ENCODE data around the gene BTK.

BTK gene

DNA sequence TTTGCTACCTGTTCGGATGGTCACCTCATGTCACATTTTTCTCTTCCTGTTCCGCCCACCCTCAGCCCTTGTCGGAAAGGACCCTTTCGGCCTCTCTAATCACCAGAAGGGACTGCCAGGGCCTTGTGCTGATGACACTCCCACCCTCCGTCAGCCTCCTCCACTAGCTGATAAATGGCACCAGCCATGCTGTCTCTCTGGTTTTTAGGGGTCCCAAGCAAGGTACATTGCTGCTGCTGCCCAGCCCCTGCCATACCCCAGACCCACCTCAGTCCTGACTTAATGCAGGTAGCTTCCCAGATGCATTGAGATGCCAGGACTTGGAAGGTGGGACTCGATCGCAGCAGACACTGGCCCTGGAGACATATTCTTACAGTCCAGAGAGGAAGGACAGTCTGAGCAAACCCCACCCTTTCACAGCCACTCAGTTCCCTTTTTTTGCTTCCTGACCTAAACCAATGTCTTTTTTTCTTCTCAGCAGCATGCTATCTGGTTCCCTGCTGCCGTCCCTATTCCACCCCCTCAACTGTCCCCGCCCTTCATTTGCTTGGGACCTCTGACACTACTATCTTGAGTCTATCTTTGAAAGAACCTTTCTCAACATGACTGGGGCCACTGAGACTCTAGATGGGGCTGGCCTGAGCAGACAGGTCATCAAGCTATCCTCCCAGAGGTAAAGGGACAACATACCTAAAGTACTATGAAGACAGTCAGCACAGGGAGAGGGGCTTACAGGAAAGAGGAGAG, at the start of gene BTK:
Gene BTK, minus strand, starts transcription at position 397 of the 747 bp plus-strand sequence. CDS start 10,907 bp downstream, outside the sequence.
- no peak for DNase-seq

- DNase-seq, result no peak
Observed at GRCh38 chrX:101430457-101431078, 44.6 kb upstream of the BTK start.

DNA sequence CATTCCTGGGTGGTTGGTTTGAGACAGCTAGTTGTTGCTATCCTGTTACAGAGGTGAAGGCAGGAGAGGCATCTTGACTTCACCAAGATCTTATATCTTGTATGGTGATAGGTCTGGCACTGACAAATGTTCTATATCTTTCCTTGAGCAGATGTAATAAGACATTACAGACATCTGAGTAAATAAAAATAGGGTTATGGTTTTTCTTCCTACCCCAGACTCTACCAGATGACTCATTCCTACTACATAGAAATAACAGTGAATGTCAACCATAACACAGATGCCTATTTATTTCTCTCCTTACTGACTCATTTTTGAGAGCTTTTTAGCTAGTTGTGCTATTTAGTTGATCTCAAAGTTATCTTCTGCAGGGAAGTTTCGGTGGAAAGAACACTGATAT, 43.9 kb upstream of the BTK start:
- DNase-seq, result no peak

DNA sequence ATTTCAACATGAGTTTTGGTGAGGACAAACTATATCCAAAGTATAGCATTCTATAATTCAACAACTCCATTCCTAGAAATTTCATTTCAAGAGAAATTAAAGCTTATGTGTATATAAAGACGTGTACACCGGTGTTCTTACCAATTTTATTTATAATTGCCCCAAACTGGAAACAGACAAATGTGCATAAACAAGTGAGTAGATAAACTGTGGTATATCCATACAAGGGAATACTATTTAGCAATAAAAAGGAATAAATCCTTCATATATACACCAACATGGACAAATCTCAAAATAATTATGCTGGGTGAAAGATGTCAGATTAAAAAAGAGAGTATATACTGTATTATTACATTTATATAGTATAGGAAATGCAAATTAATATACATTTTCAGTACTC, 42.0 kb upstream of the BTK start:
- DNase-seq, result no peak

DNA sequence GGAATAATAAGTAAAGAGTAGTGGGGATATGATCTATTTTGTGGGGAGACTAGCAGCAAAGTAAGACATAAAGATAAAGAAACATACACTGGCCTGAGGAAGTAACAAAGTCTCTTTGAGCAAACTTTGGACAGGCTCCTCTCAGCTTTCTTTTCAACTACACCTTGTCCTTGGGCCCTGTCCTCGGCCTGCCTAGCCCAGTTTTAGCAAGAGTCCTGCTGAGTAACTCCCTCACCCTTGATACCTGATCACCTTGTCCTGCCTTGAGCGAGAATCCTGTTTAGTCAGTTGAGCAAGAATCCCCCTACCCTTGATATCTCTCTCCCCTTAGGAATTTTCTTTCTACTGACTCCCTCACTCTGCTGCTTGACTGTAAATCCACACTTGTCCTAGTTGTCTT, 33.5 kb upstream of the BTK start:
- no peak for DNase-seq

DNA sequence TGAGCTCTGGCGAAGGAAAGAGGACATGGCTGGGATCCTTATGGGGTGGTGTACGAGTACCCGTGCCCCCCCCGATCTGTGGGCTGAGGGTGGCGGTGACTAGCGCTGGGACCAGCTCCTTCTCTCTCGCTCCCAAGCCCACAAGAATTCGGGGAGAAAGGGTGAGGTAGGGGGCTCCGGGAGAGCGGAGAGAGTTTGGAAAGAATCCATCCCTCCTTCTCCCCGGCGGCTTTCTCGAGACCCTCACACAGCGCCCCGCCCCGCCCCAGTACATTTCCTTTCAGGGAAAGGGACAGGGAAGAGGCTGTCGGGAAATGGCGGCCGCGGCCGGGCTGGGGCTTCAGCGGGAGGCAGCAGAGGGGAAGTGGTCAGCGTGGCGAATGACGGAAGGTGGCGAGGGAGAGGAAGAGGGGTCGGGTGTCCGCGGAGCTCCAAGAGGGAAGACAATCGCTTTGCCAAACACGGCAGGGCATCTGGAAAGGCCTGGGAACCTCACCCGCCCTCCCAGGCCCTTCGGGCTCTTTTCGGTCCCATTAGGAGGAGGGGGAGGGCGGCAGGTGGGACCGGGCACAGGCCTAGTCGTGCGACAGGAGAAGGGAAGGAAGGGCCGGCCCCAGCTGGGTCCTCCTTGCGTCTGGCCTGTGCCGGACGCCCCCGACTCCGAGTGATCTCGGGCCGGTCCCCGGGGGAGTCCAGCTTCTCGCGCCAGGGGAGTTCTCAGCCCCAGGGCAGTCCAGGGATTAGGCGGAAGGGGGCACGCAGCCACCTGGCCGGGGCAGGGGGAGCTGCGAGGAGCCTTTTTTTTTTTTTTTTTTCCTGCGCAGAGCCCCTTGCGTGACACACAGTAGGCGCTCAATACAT, 32.2 kb upstream of the BTK start:
- peak; percentile 85 for DNase-seq

GRCh38 chrX:101417190-101417589, 31.2 kb upstream of the BTK start:
- DNase-seq, result peak; percentile 1

DNA sequence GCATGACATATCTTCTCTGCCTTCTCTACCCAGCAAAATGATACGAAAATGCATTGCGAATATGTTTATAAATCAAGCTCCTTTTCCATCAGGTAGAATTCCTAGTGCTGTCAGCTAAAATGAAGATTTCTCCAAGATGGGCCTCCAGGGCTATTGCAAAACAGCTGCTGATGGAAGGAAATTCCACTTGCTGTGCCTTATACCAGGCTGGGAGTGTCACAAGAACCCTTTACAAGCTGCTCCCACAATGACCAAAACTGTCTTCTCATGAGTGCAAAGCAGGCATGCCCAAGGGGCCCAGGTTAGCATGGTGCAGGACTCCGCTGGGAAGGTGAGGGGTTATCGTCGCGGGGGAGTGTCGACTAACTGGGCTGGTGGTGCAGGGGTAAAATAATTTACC, 30.7 kb upstream of the BTK start:
- no peak for DNase-seq

GRCh38 chrX:101415180-101416145, 29.5 kb upstream of the BTK start:
- DNase-seq, result peak; percentile 89

DNA sequence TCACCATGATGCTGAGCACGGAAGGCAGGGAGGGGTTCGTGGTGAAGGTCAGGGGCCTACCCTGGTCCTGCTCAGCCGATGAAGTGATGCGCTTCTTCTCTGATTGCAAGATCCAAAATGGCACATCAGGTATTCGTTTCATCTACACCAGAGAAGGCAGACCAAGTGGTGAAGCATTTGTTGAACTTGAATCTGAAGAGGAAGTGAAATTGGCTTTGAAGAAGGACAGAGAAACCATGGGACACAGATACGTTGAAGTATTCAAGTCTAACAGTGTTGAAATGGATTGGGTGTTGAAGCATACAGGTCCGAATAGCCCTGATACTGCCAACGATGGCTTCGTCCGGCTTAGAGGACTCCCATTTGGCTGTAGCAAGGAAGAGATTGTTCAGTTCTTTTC, 26.0 kb upstream of the BTK start:
- DNase-seq, result no peak

- peak; percentile 1 for DNase-seq
Observed at GRCh38 chrX:101410461-101410860, 24.5 kb upstream of the BTK start.

DNA sequence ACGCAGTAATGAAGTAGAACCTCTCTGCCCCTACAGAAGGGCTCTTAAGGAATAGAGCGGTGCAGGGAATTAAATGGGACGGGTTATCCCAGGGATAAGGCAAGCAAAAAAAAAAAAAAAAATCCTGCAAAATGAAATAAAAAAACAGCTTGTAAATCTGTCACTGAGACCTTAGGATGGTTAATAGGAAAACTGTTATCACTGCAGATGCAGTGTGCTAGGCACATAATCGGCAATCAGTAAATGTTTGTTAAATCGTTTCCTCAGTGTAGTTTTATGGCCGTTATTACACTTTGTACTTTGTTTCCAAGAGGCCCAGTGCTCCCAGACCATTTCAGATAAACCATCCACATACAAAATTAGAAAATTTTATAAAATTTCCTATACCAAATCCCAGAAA, 23.1 kb upstream of the BTK start:
- DNase-seq, result no peak

DNA sequence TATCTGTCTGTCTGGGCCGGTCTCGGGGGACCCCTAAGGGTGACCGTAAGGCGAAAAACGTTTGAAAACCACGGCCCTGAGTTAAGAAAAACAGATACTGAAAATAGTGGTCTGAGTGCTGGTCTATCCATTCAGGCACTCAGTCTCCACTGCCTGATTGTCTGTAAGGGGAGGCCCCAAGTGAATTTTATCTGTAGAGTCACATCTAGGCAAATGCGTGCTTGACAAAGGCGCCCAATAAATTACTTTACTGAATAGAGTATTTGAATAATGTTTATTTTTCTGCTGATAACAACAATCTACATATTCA, 22.5 kb upstream of the BTK start:
- no peak for DNase-seq

- peak; percentile 98 for DNase-seq
Observed at GRCh38 chrX:101407748-101408531, 21.9 kb upstream of the BTK start, which contains the start of the genes GLA and HNRNPH2. GLA (minus strand) TSS chrX:101407925; CDS start chrX:101407903, 22 bp downstream. HNRNPH2 (plus strand) TSS chrX:101408222; CDS start chrX:101411989, 3,767 bp downstream.

DNA sequence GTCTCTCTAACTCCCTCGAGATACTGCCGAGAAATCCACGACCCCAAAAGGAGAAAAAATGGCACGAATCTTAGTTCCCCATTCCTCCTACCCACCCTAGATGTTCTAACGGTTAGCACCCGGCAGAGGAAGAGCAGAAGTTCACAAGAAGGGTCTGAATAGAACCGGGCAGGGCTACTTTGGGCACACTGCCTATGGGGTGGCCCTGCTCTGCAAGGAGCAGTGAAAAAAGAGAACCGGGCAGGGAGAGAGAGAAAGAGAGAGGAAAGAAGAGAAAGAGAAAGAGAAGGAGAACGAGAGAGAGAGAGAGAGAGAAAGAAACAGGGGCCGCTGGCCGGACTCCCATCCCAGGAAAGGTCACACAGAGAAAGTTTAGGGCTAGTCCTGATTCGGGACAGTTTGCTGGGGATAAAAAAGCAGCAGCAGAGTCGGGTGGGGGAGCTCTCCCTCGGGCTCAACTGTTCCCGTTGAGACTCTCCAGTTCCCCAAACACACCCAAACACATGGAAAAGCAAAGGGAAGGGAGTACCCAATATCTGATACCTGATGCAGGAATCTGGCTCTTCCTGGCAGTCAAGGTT, 21.3 kb upstream of the BTK start:
- DNase-seq, result no peak

GRCh38 chrX:101399825-101400224, 13.8 kb upstream of the BTK start:
- DNase-seq, result no peak

- DNase-seq, result no peak
Observed at GRCh38 chrX:101398694-101399093, 12.7 kb upstream of the BTK start.

DNA sequence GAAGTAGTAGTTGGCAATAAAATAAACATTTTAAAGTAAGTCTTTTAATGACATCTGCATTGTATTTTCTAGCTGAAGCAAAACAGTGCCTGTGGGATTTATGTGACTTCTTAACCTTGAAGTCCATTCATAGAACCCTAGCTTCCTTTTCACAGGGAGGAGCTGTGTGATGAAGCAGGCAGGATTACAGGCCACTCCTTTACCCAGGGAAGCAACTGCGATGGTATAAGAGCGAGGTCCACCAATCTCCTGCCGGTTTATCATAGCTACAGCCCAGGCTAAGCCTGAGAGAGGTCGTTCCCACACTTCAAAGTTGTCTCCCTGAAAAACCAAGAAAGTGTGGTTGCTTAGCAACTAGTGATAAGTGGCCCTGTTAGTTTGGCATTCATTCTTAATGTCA, 11.8 kb upstream of the BTK start:
- DNase-seq, result no peak

- DNase-seq, result no peak
Observed at GRCh38 chrX:101395789-101396188, 9.8 kb upstream of the BTK start.

DNA sequence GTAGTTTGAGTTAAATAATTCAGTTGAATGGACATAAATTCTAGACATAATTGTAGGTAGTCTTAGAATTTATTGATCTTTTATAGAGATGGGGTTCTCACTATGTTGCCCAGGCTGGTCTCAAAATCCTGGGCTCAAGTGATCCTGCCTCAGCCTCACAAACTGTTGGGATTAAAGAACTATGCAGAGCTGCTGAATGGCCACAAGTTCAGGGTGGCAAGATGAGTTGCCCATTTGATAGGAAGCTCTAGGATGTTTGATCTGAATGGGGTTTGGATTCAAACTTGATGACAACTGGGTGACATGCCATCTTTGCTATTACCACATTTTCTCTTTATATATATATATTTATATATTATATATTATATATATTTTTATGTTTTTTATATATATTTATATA, 8.4 kb upstream of the BTK start:
- no peak for DNase-seq
